Smooth muscle cell of the coronary artery (primary cell): ENCODE measurements around the gene CCT6B. TPM values are rescaled to one million over a fixed set of nuclear protein-coding genes. Genes with fewer than 3 reads are reported as not detected.

Experiments used
- total RNA-seq: library from RNA; depleted of rRNA; stranded (reverse); fragments of >200 nt; gene quantifications from 2 replicates; pipeline ENCODE4 v1.2.3, GENCODE V29; 2014; ENCODE audit warnings: low replicate concordance

Gene CCT6B
- total RNA-seq = 0.23 and 1.1 TPM in 2 replicates

GRCh38 chr17:34961093-34961911 is at the start of gene CCT6B, which contains the start of gene ZNF830:
Gene CCT6B (minus strand): TSS chr17:34961460. CDS start chr17:34961393, 67 bp downstream.
Gene ZNF830 (plus strand): TSS chr17:34961540. CDS start chr17:34961567, 27 bp downstream.

GRCh38 chr17:34980353-34980680 is 19.1 kb upstream of the CCT6B start, which contains the start of gene LIG3:
Gene LIG3 (plus strand): TSS chr17:34980512. CDS start chr17:34983006, 2,494 bp downstream.

Other genes starting within 250 kb of the CCT6B start
- 13.4 and 18.3 TPM in 2 replicates for gene ZNF830, start 80 bp upstream of the CCT6B start, total RNA-seq
- gene LIG3, start 19.1 kb upstream of the CCT6B start, total RNA-seq = 41.2 and 43.3 TPM in 2 replicates
- 9.8 and 12.6 TPM in 2 replicates for gene RFFL, start 102.2 kb upstream of the CCT6B start, total RNA-seq
- 3.5 and 8.4 TPM in 2 replicates for gene RAD51D, start 158.4 kb upstream of the CCT6B start, total RNA-seq
- gene FNDC8, start 160.2 kb upstream of the CCT6B start, total RNA-seq = not detected in 2 replicates
- gene NLE1, start 180.8 kb upstream of the CCT6B start, total RNA-seq = 16.4 and 19.3 TPM in 2 replicates
- gene UNC45B, start 186.4 kb upstream of the CCT6B start, total RNA-seq = not detected in 2 replicates
- not detected in 2 replicates for gene SLC35G3, start 232.9 kb upstream of the CCT6B start, total RNA-seq